Erythroblast (primary cell): ENCODE results near the gene RASA4.
"Not testable (repeated sequence)": the region's sequence is repeated elsewhere in the genome, so short reads cannot be mapped to it uniquely, and the experiment has no call there.

Experiments
- GATA1 ChIP-seq: IDR thresholded peaks from 2 replicates; pipeline ENCODE4 v1.6.1; 2011; ENCODE audit warnings: low read depth, mild to moderate bottlenecking, control low read depth, low read length, moderate library complexity
- POLR2A ChIP-seq: IDR thresholded peaks from 2 replicates; pipeline ENCODE4 v1.6.1; 2011; ENCODE audit warnings: mild to moderate bottlenecking, low read length

- TF ChIP-seq POLR2A, GATA1: not testable (repeated sequence)
These were observed 26.7 kb downstream of the RASA4 start for GRCh38 chr7:102589857-102590256.
